PFSK-1 (cell line): ENCODE data around the gene GRM1.

Experiments
- FOXP2 ChIP-seq: optimal IDR thresholded peaks from 2 replicates; pipeline ENCODE3; 2011; ENCODE audit warnings: borderline replicate concordance, control low read depth, inconsistent platforms; ENCODE audit not compliant: insufficient read depth; ENCODE audit errors: extremely low read length, extremely low read depth
- POLR2AphosphoS5 ChIP-seq: IDR thresholded peaks from 2 replicates; pipeline ENCODE4 v1.6.1; 2012; ENCODE audit warnings: low read depth, mild to moderate bottlenecking, control low read depth, low read length, moderate library complexity
- SIN3A ChIP-seq: IDR thresholded peaks from 2 replicates; pipeline ENCODE4 v1.6.1; 2012; ENCODE audit warnings: mild to moderate bottlenecking, low read length, moderate library complexity, borderline replicate concordance; ENCODE audit not compliant: insufficient read depth
- TAF1 ChIP-seq: IDR thresholded peaks from 2 replicates; pipeline ENCODE4 v1.6.1; 2012; ENCODE audit warnings: low read length, control low read depth, borderline replicate concordance; ENCODE audit not compliant: insufficient read depth
- TF ChIP-seq, protein P1 (sequence below), 2 experiments: IDR thresholded peaks; 2 replicates each; pipeline versions ENCODE4 v1.6.1 to v1.8.0; 2011 to 2012; ENCODE audit warnings: low read depth in 2 of 2, low read length in 2 of 2, control low read depth in 1 of 2, inconsistent platforms in 1 of 2, mild to moderate bottlenecking in 1 of 2, moderate library complexity in 1 of 2; ENCODE audit not compliant: insufficient read depth in 1 of 2

DNA sequence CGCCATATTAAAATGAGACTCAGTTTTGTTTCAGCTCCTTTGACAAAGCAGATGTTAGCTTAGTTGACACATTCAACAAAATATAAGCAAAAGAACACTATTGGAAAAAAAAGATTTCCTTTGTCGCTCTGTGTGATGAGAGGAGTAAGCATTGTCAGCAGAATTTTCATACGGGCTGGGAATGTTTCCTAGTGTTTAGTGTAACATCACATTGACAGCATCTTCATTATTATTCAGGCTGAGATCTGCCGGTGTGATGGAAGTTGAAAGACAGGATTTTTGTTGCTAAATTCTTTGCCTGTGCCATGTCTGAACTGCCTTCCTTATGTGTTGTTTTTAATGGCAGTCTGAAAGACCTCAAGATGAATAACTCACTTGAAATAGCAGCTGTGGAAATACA lies 49.1 kb downstream of the GRM1 start:
- TF ChIP-seq, protein P1, sequence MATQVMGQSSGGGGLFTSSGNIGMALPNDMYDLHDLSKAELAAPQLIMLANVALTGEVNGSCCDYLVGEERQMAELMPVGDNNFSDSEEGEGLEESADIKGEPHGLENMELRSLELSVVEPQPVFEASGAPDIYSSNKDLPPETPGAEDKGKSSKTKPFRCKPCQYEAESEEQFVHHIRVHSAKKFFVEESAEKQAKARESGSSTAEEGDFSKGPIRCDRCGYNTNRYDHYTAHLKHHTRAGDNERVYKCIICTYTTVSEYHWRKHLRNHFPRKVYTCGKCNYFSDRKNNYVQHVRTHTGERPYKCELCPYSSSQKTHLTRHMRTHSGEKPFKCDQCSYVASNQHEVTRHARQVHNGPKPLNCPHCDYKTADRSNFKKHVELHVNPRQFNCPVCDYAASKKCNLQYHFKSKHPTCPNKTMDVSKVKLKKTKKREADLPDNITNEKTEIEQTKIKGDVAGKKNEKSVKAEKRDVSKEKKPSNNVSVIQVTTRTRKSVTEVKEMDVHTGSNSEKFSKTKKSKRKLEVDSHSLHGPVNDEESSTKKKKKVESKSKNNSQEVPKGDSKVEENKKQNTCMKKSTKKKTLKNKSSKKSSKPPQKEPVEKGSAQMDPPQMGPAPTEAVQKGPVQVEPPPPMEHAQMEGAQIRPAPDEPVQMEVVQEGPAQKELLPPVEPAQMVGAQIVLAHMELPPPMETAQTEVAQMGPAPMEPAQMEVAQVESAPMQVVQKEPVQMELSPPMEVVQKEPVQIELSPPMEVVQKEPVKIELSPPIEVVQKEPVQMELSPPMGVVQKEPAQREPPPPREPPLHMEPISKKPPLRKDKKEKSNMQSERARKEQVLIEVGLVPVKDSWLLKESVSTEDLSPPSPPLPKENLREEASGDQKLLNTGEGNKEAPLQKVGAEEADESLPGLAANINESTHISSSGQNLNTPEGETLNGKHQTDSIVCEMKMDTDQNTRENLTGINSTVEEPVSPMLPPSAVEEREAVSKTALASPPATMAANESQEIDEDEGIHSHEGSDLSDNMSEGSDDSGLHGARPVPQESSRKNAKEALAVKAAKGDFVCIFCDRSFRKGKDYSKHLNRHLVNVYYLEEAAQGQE (IDR thresholded peaks at IDR 0.05; ENCODE audit: insufficient read depth in 1 of 2, low read depth in 2 of 2, low read length in 2 of 2), result no peak
- no peak for TF ChIP-seq POLR2AphosphoS5
- no peak for TF ChIP-seq SIN3A
- no peak for TF ChIP-seq TAF1
- no peak for TF ChIP-seq FOXP2
